Measurements from ENCODE around the gene MYO1F.

- TF ChIP-seq CTCF (IDR thresholded peaks at IDR 0.05) (no peak), POLR2A (IDR thresholded peaks at IDR 0.05) (no peak)
Observed at GRCh38 chr19:8515317-8515716, 61.9 kb downstream of the MYO1F start.
